Sigmoid colon (tissue), 4 donors: ENCODE results near the gene CDC73.

Experiments used
- CTCF ChIP-seq, 4 experiments: fragments of 450-650 bp in 3 of 4; fragments of 200-600 bp in 1 of 4; IDR thresholded peaks; one replicate each; pipeline ENCODE4 v1.5.1; 2016 to 2019; ENCODE audit warnings: antibody characterized with exemption in 4 of 4, mild to moderate bottlenecking in 3 of 4, moderate library complexity in 2 of 4
- EP300 ChIP-seq, 4 donors: sonication (generic); formaldehyde crosslinking; IDR thresholded peaks; one replicate each; pipeline ENCODE4 v1.6.1; 2017; ENCODE audit warnings: antibody characterized with exemption in 4 of 4
- POLR2A ChIP-seq, 2 donors: fragments of 450-650 bp; IDR thresholded peaks; one replicate each; pipeline ENCODE4 v1.6.1; 2016; ENCODE audit warnings: antibody characterized with exemption in 2 of 2, mild to moderate bottlenecking in 2 of 2, moderate library complexity in 2 of 2
- POLR2AphosphoS5 ChIP-seq, 4 donors: sonication (generic); formaldehyde crosslinking; IDR thresholded peaks; one replicate each; pipeline ENCODE4 v1.6.1; 2017; ENCODE audit warnings: antibody characterized with exemption in 4 of 4

DNA sequence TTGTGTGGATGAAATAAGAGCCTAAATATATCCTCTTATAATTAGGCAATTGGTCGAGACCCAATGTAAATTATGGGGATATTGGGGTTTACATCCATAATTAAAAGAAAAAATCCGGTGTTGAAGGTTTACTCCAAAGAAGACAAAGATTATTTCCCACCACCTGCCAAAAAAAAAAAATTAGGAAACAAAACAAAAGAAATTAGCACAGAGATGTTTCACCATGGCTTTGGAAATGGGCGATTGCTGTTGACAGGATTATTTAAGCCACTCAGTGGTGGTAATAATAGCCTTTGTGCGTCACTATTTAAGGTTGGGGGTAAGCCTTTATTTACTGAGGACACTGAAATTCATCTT is 16.0 kb upstream of the CDC73 start:
- TF ChIP-seq CTCF (IDR thresholded peaks at IDR 0.05) (no peak), POLR2AphosphoS5 (IDR thresholded peaks at IDR 0.05) (no peak), POLR2A (IDR thresholded peaks at IDR 0.05) (no peak), EP300 (IDR thresholded peaks at IDR 0.05) (no peak)
